Bronchial epithelial cell (primary cell): ENCODE results near the gene PIEZO2. TPM values are rescaled to one million over a fixed set of nuclear protein-coding genes. Genes with fewer than 3 reads are reported as not detected.

Experiments
- DNase-seq: peaks from one replicate; pipeline ENCODE4 v3.0.0-alpha.2; 2010; ENCODE audit warnings: low read depth
- FAIRE-seq: peaks from 2 replicates; lab custom pipeline; 2011; peaks lifted over from hg19 to GRCh38; lab: Jason Lieb, UNC
- H3K27me3 ChIP-seq: 2 replicates; pipeline ENCODE4 v1.5.1; 2011; ENCODE audit warnings: low read length; ENCODE audit not compliant: control insufficient read depth, insufficient read depth
- H3K36me3 ChIP-seq: 2 replicates; pipeline ENCODE4 v1.5.1; 2011; ENCODE audit warnings: low read length; ENCODE audit not compliant: control insufficient read depth, insufficient read depth
- H3K4me3 ChIP-seq: 2 replicates; pipeline ENCODE4 v1.5.1; 2011; ENCODE audit warnings: mild to moderate bottlenecking, low read depth, low read length, control low read depth
- CTCF ChIP-seq: IDR thresholded peaks from 2 replicates; pipeline ENCODE4 v1.5.1; 2011; ENCODE audit warnings: mild to moderate bottlenecking, moderate library complexity, low read length, control low read depth, inconsistent platforms; ENCODE audit not compliant: insufficient read depth, severe bottlenecking
- total RNA-seq: library from RNA; depleted of rRNA; stranded (reverse); fragments of >200 nt; gene quantifications from 2 replicates; pipeline ENCODE4 v1.2.1, GENCODE V29; 2014

The PIEZO2 gene
- total RNA-seq, 1 donor from 2014 or later: 1.3 TPM

- Histone ChIP-seq H3K36me3 (no peaks in the 10 kb centered on the region), H3K27me3 (no peaks in the 10 kb centered on the region), H3K4me3 (no peak overlapping the region)
- no peak for TF ChIP-seq CTCF
- FAIRE-seq (no peak), DNase-seq (no peak)
These were observed 103.2 kb downstream of the PIEZO2 start for GRCh38 chr18:11046140-11046539.

- DNase-seq: no peak
- FAIRE-seq: no peak
- H3K4me3 ChIP-seq: no peak overlapping the region
- no peaks in the 10 kb centered on the region for H3K36me3 ChIP-seq
- no peaks in the 10 kb centered on the region for H3K27me3 ChIP-seq
- TF ChIP-seq CTCF: no peak
These were observed 105.7 kb downstream of the PIEZO2 start for GRCh38 chr18:11043694-11044093.

GRCh38 chr18:11042247-11042646, 107.1 kb downstream of the PIEZO2 start:
- Histone ChIP-seq H3K36me3 (no peaks in the 10 kb centered on the region), H3K27me3 (no peaks in the 10 kb centered on the region), H3K4me3 (no peak overlapping the region)
- no peak for DNase-seq
- no peak for TF ChIP-seq CTCF
- no peak for FAIRE-seq

GRCh38 chr18:11040823-11041656, 108.3 kb downstream of the PIEZO2 start:
- FAIRE-seq (no peak), DNase-seq (peak; percentile 27)
- TF ChIP-seq CTCF: peak; percentile 59
- no peaks in the 10 kb centered on the region for H3K27me3 ChIP-seq
- no peaks in the 10 kb centered on the region for H3K36me3 ChIP-seq
- H3K4me3 ChIP-seq: no peak overlapping the region

- Histone ChIP-seq H3K27me3 (no peaks in the 10 kb centered on the region), H3K36me3 (no peaks in the 10 kb centered on the region), H3K4me3 (no peak overlapping the region)
- DNase-seq (no peak), FAIRE-seq (no peak)
- TF ChIP-seq CTCF: no peak
These were observed 109.0 kb downstream of the PIEZO2 start for GRCh38 chr18:11040359-11040758.
